SK-N-SH treated with all-trans-retinoic acid at 6 μM for 48 hours (cell line): ENCODE results near the gene SEL1L3.

Experiments used
- ARNTL ChIP-seq: fragments of 450-650 bp; formaldehyde crosslinking; IDR thresholded peaks from 2 replicates; pipeline ENCODE4 v1.5.0; 2020; ENCODE audit warnings: low read depth, mild to moderate bottlenecking, moderate library complexity, borderline replicate concordance
- ESRRG ChIP-seq: fragments of 250-450 bp; sonication (Bioruptor Pico); IDR thresholded peaks from 2 replicates; pipeline ENCODE4 v1.6.1; 2021; ENCODE audit warnings: mild to moderate bottlenecking
- ISL1 ChIP-seq: fragments of 250-450 bp; sonication (Bioruptor Pico); IDR thresholded peaks from 2 replicates; pipeline ENCODE4 v2.1.2; 2022; ENCODE audit warnings: mild to moderate bottlenecking, moderate library complexity
- OSR1 ChIP-seq: fragments of 250-450 bp; sonication (Bioruptor Pico); IDR thresholded peaks from 2 replicates; pipeline ENCODE4 v1.8.0; 2022; ENCODE audit warnings: moderate library complexity, mild to moderate bottlenecking, inconsistent platforms
- PPARA ChIP-seq: fragments of 250-450 bp; sonication (Bioruptor Pico); IDR thresholded peaks from 2 replicates; pipeline ENCODE4 v1.5.0; 2020; ENCODE audit warnings: mild to moderate bottlenecking, borderline replicate concordance
- SNAI2 ChIP-seq: fragments of 250-450 bp; sonication (Bioruptor Pico); IDR thresholded peaks from 2 replicates; pipeline ENCODE4 v1.5.0; 2020; ENCODE audit warnings: mild to moderate bottlenecking, moderate library complexity
- ZC3H10 ChIP-seq: fragments of 250-450 bp; sonication (Bioruptor Pico); IDR thresholded peaks from 2 replicates; pipeline ENCODE4 v1.5.1; 2021; ENCODE audit warnings: mild to moderate bottlenecking, moderate library complexity
- ZFP30 ChIP-seq: fragments of 450-650 bp; formaldehyde crosslinking; IDR thresholded peaks from 2 replicates; pipeline ENCODE4 v1.5.0; 2022; ENCODE audit warnings: mild to moderate bottlenecking, moderate library complexity
- ZNF565 ChIP-seq: fragments of 450-650 bp; formaldehyde crosslinking; conservative IDR thresholded peaks from 2 replicates; pipeline ENCODE4 v1.5.0; 2020; ENCODE audit warnings: low read depth, mild to moderate bottlenecking, moderate library complexity
- ZNF70 ChIP-seq: fragments of 450-650 bp; formaldehyde crosslinking; IDR thresholded peaks from 2 replicates; pipeline ENCODE4 v1.5.0; 2020; ENCODE audit warnings: mild to moderate bottlenecking, moderate library complexity
- ZNF8 ChIP-seq: fragments of 450-650 bp; formaldehyde crosslinking; IDR thresholded peaks from 2 replicates; pipeline ENCODE4 v1.5.0; 2020; ENCODE audit warnings: mild to moderate bottlenecking, moderate library complexity
- TF ChIP-seq, protein P1 (sequence below): fragments of 250-450 bp; sonication (Bioruptor Pico); IDR thresholded peaks from 2 replicates; pipeline ENCODE4 v1.5.1; 2021; ENCODE audit warnings: mild to moderate bottlenecking, moderate library complexity
- TF ChIP-seq, protein P2 (sequence below): fragments of 250-450 bp; sonication (Bioruptor Pico); IDR thresholded peaks from 2 replicates; pipeline ENCODE4 v1.8.0; 2021; ENCODE audit warnings: low read depth, mild to moderate bottlenecking, moderate library complexity, borderline replicate concordance

DNA sequence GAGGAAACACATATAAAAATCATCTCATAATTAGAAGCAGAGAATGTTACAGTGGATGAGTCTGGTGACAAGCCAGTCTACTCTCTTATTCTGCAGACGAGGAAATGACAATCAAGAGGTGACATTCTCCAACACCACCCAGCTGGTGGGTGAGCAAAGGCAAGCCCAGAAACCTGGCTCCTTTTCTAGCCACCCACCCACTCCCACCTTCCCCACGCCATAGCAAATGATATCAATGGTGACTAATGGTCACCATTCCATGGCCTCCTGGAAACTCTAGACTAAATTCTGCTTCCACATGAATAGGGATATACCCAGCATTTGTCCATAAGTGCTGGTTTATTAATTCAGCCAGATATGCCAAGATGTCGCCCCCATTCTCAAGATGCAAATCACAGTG, 10.7 kb downstream of the SEL1L3 start:
- TF ChIP-seq ZNF565, result no peak
- no peak for TF ChIP-seq ZC3H10
- TF ChIP-seq SNAI2 (CRISPR knock-in tag), result no peak
- TF ChIP-seq ZNF70 (CRISPR knock-in tag), result no peak
- TF ChIP-seq ESRRG (CRISPR knock-in tag), result no peak
- TF ChIP-seq, protein P1, sequence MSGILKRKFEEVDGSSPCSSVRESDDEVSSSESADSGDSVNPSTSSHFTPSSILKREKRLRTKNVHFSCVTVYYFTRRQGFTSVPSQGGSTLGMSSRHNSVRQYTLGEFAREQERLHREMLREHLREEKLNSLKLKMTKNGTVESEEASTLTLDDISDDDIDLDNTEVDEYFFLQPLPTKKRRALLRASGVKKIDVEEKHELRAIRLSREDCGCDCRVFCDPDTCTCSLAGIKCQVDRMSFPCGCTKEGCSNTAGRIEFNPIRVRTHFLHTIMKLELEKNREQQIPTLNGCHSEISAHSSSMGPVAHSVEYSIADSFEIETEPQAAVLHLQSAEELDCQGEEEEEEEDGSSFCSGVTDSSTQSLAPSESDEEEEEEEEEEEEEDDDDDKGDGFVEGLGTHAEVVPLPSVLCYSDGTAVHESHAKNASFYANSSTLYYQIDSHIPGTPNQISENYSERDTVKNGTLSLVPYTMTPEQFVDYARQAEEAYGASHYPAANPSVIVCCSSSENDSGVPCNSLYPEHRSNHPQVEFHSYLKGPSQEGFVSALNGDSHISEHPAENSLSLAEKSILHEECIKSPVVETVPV (CRISPR knock-in tag), result no peak
- TF ChIP-seq ARNTL, result no peak
- TF ChIP-seq ISL1 (CRISPR knock-in tag), result no peak
- TF ChIP-seq PPARA, result no peak
- TF ChIP-seq, protein P2, sequence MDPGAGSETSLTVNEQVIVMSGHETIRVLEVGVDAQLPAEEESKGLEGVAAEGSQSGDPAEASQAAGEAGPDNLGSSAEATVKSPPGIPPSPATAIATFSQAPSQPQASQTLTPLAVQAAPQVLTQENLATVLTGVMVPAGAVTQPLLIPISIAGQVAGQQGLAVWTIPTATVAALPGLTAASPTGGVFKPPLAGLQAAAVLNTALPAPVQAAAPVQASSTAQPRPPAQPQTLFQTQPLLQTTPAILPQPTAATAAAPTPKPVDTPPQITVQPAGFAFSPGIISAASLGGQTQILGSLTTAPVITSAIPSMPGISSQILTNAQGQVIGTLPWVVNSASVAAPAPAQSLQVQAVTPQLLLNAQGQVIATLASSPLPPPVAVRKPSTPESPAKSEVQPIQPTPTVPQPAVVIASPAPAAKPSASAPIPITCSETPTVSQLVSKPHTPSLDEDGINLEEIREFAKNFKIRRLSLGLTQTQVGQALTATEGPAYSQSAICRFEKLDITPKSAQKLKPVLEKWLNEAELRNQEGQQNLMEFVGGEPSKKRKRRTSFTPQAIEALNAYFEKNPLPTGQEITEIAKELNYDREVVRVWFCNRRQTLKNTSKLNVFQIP (CRISPR knock-in tag), result no peak
- no peak for TF ChIP-seq OSR1 (CRISPR knock-in tag)
- TF ChIP-seq ZFP30 (CRISPR knock-in tag), result no peak
- TF ChIP-seq ZNF8, result no peak
